GM19035 (cell line): ENCODE measurements around the gene ERC2.
"Not testable (repeated sequence)": the region's sequence is repeated elsewhere in the genome, so short reads cannot be mapped to it uniquely, and the experiment has no call there.

Experiments used
- ATAC-seq: cut with Tn5 transposase; IDR thresholded peaks from one replicate; pipeline ENCODE4 v1.9.1; 2021; ENCODE audit not compliant: unreplicated experiment

Gene ERC2

GRCh38 chr3:56081246-56081645 is 387.0 kb downstream of the ERC2 start:
- no peak for ATAC-seq

- ATAC-seq, result no peak
These were observed 391.5 kb downstream of the ERC2 start for GRCh38 chr3:56076746-56077145.

GRCh38 chr3:56075089-56075488 is 393.2 kb downstream of the ERC2 start:
- ATAC-seq, result no peak

GRCh38 chr3:56069766-56070165 is 398.5 kb downstream of the ERC2 start:
- no peak for ATAC-seq

- not testable (repeated sequence) for ATAC-seq
These were observed 401.9 kb downstream of the ERC2 start for GRCh38 chr3:56066405-56066804.

GRCh38 chr3:56064684-56065083 is 403.6 kb downstream of the ERC2 start:
- no peak for ATAC-seq

- no peak for ATAC-seq
These were observed 407.0 kb downstream of the ERC2 start for GRCh38 chr3:56061279-56061626.

GRCh38 chr3:56060521-56061278 is 407.6 kb downstream of the ERC2 start:
- ATAC-seq, result no peak

- no peak for ATAC-seq
These were observed 408.5 kb downstream of the ERC2 start for GRCh38 chr3:56059731-56060130.

- ATAC-seq, result no peak
These were observed 412.3 kb downstream of the ERC2 start for GRCh38 chr3:56055951-56056350.

GRCh38 chr3:56055546-56055945 is 412.7 kb downstream of the ERC2 start:
- ATAC-seq, result no peak

- no peak for ATAC-seq
These were observed 413.4 kb downstream of the ERC2 start for GRCh38 chr3:56054844-56055243.

- no peak for ATAC-seq
These were observed 414.5 kb downstream of the ERC2 start for GRCh38 chr3:56053727-56054126.

- ATAC-seq, result no peak
These were observed 416.1 kb downstream of the ERC2 start for GRCh38 chr3:56052188-56052587.

GRCh38 chr3:56051052-56051451 is 417.2 kb downstream of the ERC2 start:
- ATAC-seq, result no peak

GRCh38 chr3:56048946-56049345 is 419.3 kb downstream of the ERC2 start:
- ATAC-seq, result no peak

- no peak for ATAC-seq
These were observed 419.9 kb downstream of the ERC2 start for GRCh38 chr3:56048331-56048730.

- no peak for ATAC-seq
These were observed 425.8 kb downstream of the ERC2 start for GRCh38 chr3:56042326-56042951.

GRCh38 chr3:56025326-56025725 is 442.9 kb downstream of the ERC2 start:
- ATAC-seq, result no peak

GRCh38 chr3:56023546-56023945 is 444.7 kb downstream of the ERC2 start:
- no peak for ATAC-seq

GRCh38 chr3:56022619-56023018 is 445.6 kb downstream of the ERC2 start:
- ATAC-seq, result no peak

GRCh38 chr3:56019490-56020146 is 448.6 kb downstream of the ERC2 start:
- ATAC-seq, result no peak
